Epithelial cell of esophagus (primary cell): ENCODE data around the gene TTC12.
"Not testable (repeated sequence)": the region's sequence is repeated elsewhere in the genome, so short reads cannot be mapped to it uniquely, and the experiment has no call there.

Source experiments
- DNase-seq: peaks from one replicate; pipeline ENCODE4 v3.0.0; 2010; ENCODE audit warnings: low read depth
- H3K4me3 ChIP-seq: 2 replicates; pipeline ENCODE4 v1.5.1; 2011; ENCODE audit warnings: mild to moderate bottlenecking, low read length, control low read depth
- TF ChIP-seq, protein P1 (sequence below): IDR thresholded peaks from 2 replicates; pipeline ENCODE4 v1.5.1; 2011; ENCODE audit warnings: low read depth, mild to moderate bottlenecking, low read length, control low read depth, inconsistent platforms; ENCODE audit not compliant: insufficient read depth; ENCODE audit errors: missing control alignments

Gene TTC12

GRCh38 chr11:113293936-113294335, 20.4 kb upstream of the TTC12 start:
- DNase-seq: peak; percentile 17
- no peak overlapping the region for H3K4me3 ChIP-seq
- TF ChIP-seq, protein P1, sequence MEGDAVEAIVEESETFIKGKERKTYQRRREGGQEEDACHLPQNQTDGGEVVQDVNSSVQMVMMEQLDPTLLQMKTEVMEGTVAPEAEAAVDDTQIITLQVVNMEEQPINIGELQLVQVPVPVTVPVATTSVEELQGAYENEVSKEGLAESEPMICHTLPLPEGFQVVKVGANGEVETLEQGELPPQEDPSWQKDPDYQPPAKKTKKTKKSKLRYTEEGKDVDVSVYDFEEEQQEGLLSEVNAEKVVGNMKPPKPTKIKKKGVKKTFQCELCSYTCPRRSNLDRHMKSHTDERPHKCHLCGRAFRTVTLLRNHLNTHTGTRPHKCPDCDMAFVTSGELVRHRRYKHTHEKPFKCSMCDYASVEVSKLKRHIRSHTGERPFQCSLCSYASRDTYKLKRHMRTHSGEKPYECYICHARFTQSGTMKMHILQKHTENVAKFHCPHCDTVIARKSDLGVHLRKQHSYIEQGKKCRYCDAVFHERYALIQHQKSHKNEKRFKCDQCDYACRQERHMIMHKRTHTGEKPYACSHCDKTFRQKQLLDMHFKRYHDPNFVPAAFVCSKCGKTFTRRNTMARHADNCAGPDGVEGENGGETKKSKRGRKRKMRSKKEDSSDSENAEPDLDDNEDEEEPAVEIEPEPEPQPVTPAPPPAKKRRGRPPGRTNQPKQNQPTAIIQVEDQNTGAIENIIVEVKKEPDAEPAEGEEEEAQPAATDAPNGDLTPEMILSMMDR: no peak

- TF ChIP-seq, protein P1: no peak
- H3K4me3 ChIP-seq: no peak overlapping the region
- DNase-seq: no peak
Measured at GRCh38 chr11:113295993-113296392, 18.4 kb upstream of the TTC12 start.

DNA sequence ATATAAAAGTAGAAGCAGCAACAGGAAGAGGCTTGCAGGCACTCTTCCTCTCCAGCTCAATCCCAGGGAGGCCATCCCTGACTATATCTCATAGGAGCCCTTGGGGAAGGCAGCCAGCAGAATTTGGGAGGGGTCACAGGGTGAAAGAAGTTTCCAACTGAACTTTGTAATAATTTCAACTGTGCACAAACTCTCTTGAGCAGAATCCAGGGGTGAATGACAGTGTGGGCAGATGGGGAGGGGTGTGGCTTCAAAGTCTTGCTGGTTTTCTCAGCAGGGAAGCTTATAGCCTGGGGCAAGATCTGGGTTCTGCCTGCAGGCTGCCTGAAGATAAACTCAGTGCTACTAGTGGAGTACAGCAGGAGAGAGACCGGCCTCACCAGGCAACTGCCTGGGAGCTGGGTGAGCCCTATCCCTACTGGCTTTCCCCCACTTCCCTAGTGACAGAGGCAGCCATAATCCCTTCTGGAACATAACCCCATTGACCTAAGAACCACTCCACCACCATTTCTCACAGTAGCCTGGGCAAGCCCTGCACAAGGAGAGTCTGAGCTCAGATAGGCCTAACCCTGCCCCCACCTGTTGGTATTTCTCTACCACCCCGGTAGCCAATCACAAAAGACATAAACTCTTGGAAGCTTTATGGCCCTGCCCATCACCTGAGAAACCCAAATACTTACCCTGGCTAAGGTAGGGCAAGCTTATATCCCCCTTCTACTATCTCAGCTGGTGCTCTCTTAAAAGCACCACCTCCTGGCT, 17.8 kb upstream of the TTC12 start:
- no peak overlapping the region for H3K4me3 ChIP-seq
- no peak for DNase-seq
- TF ChIP-seq, protein P1: no peak

- H3K4me3 ChIP-seq, DNase-seq: not testable (repeated sequence)
Measured at GRCh38 chr11:113298496-113298895, 15.9 kb upstream of the TTC12 start.

DNA sequence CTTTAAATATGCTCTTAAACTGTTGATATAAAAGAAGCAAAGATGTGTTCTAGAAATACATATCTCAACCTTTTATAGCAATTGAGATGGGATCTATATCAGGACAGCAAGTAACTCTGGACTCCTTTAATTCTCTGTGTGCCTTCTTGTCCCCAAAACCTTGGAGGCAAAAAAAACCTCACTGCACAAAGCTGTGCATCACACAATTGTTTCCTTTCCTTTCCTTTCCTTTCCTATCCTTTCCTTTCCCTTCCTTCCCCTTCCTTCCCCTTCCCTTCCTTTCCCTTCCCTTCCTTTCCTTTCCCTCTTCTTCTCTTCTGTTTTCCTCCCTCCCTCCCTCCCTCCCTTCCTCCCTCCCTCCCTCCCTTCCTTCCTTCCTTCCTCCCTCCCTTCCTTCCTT, 9.5 kb upstream of the TTC12 start:
- no peak overlapping the region for H3K4me3 ChIP-seq
- TF ChIP-seq, protein P1: no peak
- no peak for DNase-seq

DNA sequence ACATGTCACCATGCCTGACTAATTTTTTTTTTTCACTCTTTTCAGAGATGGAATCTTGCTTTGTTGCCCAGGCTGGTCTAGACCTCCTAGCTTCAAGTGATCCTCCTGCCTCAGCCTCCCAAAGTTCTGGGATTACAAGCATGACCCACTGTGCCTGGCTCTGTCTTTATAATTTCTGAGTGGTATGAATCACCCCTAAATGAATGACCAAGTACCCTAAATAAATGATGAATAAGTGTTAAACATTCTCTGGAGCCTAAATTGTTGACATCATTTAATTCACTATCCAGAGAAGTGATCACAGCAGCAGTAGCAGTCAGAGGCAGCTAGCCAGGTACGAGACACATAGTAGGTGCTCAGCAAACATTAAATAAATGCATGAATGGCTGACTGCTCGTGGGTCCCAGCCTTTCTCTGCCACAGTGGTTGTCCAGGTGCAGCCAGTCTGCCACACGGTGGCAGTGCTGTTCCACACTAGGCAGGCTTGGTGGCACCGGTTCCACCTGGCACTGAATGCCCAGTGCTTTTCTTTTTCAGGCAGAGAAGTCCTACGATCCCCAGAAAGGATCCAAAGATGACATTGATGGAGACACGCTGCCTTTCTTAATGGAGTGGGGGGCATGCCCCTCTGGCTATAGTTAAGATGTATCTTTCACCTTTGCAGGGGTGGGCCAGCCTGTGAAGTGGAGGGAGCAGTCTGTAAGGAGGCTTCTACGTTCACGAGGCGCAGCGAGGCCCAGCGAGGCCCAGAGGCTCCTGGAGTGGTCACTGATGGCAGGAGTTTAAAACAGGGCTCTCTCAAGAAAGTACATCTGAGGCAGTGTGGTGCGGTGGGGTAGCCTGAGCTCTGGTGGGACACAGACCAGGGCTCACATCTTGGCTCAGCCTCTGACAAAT, 8.7 kb upstream of the TTC12 start:
- peak; percentile 74 for DNase-seq
- no peak overlapping the region for H3K4me3 ChIP-seq
- TF ChIP-seq, protein P1: peak; percentile 100

GRCh38 chr11:113308601-113309000, 5.8 kb upstream of the TTC12 start:
- TF ChIP-seq, protein P1: no peak
- H3K4me3 ChIP-seq: no peak overlapping the region
- DNase-seq: peak; percentile 81
